ENCODE results near the gene MCOLN3.
"Not testable (repeated sequence)": the region's sequence is repeated elsewhere in the genome, so short reads cannot be mapped to it uniquely, and the experiment has no call there.

MCOLN3 gene

DNA sequence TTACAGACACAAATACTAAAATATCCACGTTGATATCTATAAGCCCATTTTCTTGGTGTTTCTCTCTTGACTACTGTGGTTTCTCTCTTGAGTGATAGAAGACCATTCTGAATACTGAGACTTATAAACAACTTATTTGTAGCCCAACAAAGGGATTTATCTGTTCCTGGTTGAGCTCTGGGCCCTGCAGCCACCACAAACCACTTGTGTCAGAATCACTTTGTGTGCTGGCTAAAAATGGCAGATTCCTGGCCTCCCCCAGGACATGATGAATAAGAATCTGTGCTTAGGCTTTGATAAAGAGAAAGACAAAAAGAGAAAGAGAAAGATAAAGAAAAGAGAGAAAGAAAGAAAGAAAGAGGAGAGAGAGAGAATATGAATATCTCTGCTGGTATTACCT lies 32.5 kb downstream of the MCOLN3 start (continued):
- TF ChIP-seq ZNF221 (tag by site-specific recombination; IDR thresholded peaks at IDR 0.05; ENCODE audit: borderline replicate concordance) (no peak), ZNF169 (tag by site-specific recombination; IDR thresholded peaks at IDR 0.05) (no peak)

GRCh38 chr1:85005641-85006040 lies 42.7 kb downstream of the MCOLN3 start:
- H3K9me3 ChIP-seq (ENCODE audit: control insufficient read depth, insufficient read depth, low read depth, low read length); H3K36me3 ChIP-seq (ENCODE audit: control insufficient read depth in 2 of 2, insufficient read depth in 1 of 2, low read length in 2 of 2); H3K27ac ChIP-seq (ENCODE audit: extremely low read depth, low read depth, low read length); POLR2A ChIA-PET; H3K4me1 ChIP-seq (ENCODE audit: control insufficient read depth, insufficient read depth, low read length); H3K4me3 ChIP-seq (ENCODE audit: low read depth, low read length): not testable (repeated sequence)
- CTCF ChIA-PET = interaction anchor here (0.7 kb wide), 1 partner anchor 244 kb away, joined by 3 read pairs; no protein-coding TSS in a partner anchor

DNA sequence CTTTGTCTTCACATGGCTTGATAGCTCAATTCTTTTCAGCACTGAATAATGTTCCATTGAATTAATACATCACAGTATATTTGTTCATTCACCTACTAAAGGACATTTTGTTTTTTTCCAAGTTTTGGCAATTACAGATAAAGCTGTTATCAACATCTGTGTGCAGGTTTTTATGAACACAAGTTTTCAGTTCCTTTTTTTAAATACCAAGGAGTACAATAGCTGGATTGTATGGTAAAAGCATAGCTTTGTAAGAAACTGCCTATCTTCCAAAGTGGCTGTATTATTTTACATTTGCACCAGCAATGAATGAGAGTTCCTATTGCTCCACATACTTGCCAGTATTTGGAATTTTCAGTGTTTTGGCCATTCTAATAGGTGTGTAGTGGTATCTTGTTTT lies 46.6 kb downstream of the MCOLN3 start:
- no peaks in the 10 kb centered on the region for H3K9me3 ChIP-seq (ENCODE audit: control insufficient read depth, insufficient read depth, low read depth, low read length)
- H3K4me3 ChIP-seq (ENCODE audit: low read depth, low read length) = no peak overlapping the region
- no peaks in the 10 kb centered on the region for H3K36me3 ChIP-seq (ENCODE audit: control insufficient read depth in 2 of 2, insufficient read depth in 1 of 2, low read length in 2 of 2)
- POLR2A ChIA-PET = no interaction called here
- H3K27ac ChIP-seq (ENCODE audit: extremely low read depth, low read depth, low read length) = no peak overlapping the region
- CTCF ChIA-PET = interaction anchor here (0.7 to 1.5 kb wide), 3 partner anchors 29 to 230 kb away, joined by 3 to 7 read pairs (median 3); no protein-coding TSS in a partner anchor
- TF ChIP-seq ZNF133 (tag by site-specific recombination; IDR thresholded peaks at IDR 0.05) = no peak
- no peak for TF ChIP-seq ZNF423 (tag by site-specific recombination; IDR thresholded peaks at IDR 0.05)
- no peak for TF ChIP-seq ZNF561 (tag by site-specific recombination; IDR thresholded peaks at IDR 0.05; ENCODE audit: borderline replicate concordance)
- no peak for TF ChIP-seq ZNF571 (tag by site-specific recombination; IDR thresholded peaks at IDR 0.05)
- no peak for TF ChIP-seq BCL6B (tag by site-specific recombination; IDR thresholded peaks at IDR 0.05)
- TF ChIP-seq ZNF132 (tag by site-specific recombination; IDR thresholded peaks at IDR 0.05; ENCODE audit: borderline replicate concordance) = no peak
- TF ChIP-seq ZNF529 (tag by site-specific recombination; IDR thresholded peaks at IDR 0.05; ENCODE audit: insufficient replicate concordance) = no peak
- TF ChIP-seq KLF7 (tag by site-specific recombination; IDR thresholded peaks at IDR 0.05; ENCODE audit: borderline replicate concordance) = no peak
- TF ChIP-seq, protein P1, sequence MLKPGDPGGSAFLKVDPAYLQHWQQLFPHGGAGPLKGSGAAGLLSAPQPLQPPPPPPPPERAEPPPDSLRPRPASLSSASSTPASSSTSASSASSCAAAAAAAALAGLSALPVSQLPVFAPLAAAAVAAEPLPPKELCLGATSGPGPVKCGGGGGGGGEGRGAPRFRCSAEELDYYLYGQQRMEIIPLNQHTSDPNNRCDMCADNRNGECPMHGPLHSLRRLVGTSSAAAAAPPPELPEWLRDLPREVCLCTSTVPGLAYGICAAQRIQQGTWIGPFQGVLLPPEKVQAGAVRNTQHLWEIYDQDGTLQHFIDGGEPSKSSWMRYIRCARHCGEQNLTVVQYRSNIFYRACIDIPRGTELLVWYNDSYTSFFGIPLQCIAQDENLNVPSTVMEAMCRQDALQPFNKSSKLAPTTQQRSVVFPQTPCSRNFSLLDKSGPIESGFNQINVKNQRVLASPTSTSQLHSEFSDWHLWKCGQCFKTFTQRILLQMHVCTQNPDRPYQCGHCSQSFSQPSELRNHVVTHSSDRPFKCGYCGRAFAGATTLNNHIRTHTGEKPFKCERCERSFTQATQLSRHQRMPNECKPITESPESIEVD (tag by site-specific recombination; IDR thresholded peaks at IDR 0.05) = no peak
- TF ChIP-seq ZBTB20 (tag by site-specific recombination; IDR thresholded peaks at IDR 0.05) = no peak
- TF ChIP-seq MYNN (tag by site-specific recombination; IDR thresholded peaks at IDR 0.05; ENCODE audit: borderline replicate concordance) = no peak
- TF ChIP-seq ZFHX2 (tag by site-specific recombination; conservative IDR thresholded peaks at IDR 0.05) = no peak
- no peak for TF ChIP-seq ZNF157 (tag by site-specific recombination; IDR thresholded peaks at IDR 0.05)
- TF ChIP-seq PRDM1 (tag by site-specific recombination; IDR thresholded peaks at IDR 0.05) = no peak
- no peak for TF ChIP-seq ZNF248 (tag by site-specific recombination; IDR thresholded peaks at IDR 0.05)
- no peak for TF ChIP-seq SP7 (tag by site-specific recombination; IDR thresholded peaks at IDR 0.05)
- no peak for TF ChIP-seq ZNF146 (tag by site-specific recombination; IDR thresholded peaks at IDR 0.05)
- TF ChIP-seq ZNF677 (tag by site-specific recombination; IDR thresholded peaks at IDR 0.05) = no peak
- no peak for TF ChIP-seq ZNF394 (tag by site-specific recombination; IDR thresholded peaks at IDR 0.05; ENCODE audit: borderline replicate concordance)
- H3K4me1 ChIP-seq (ENCODE audit: control insufficient read depth, insufficient read depth, low read length) = no peaks in the 10 kb centered on the region
